Measurements from ENCODE around the gene ERI2. TPM values are rescaled to one million over a fixed set of nuclear protein-coding genes. Genes with fewer than 3 reads are reported as not detected.
"Not testable (repeated sequence)": the region's sequence is repeated elsewhere in the genome, so short reads cannot be mapped to it uniquely, and the experiment has no call there.

Gene ERI2
- total and polyA plus RNA-seq, 11 donors = 5.7 to 15.2 (median 10.1) TPM

DNA sequence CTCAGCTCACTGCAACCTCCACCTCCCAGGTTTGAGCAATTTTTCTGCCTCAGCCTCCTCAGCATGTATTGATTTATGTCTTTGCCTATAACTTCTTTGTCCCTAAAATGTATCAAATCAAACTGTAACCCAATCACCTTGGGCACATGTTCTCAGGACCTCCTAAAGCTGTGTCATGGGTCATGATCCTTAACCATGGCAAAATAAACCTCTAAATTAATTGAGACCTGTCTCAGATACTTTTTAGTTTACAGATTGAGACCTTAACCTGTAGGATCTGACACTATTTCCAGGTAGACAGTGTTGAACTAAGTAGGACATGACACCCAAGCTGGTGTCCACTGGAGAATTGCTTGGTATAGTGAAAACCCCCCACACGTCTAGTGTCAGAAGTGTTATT lies 45.1 kb downstream of the ERI2 start:
- TF ChIP-seq, protein P1, sequence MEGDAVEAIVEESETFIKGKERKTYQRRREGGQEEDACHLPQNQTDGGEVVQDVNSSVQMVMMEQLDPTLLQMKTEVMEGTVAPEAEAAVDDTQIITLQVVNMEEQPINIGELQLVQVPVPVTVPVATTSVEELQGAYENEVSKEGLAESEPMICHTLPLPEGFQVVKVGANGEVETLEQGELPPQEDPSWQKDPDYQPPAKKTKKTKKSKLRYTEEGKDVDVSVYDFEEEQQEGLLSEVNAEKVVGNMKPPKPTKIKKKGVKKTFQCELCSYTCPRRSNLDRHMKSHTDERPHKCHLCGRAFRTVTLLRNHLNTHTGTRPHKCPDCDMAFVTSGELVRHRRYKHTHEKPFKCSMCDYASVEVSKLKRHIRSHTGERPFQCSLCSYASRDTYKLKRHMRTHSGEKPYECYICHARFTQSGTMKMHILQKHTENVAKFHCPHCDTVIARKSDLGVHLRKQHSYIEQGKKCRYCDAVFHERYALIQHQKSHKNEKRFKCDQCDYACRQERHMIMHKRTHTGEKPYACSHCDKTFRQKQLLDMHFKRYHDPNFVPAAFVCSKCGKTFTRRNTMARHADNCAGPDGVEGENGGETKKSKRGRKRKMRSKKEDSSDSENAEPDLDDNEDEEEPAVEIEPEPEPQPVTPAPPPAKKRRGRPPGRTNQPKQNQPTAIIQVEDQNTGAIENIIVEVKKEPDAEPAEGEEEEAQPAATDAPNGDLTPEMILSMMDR (IDR thresholded peaks at IDR 0.05) = no peak
- no peak for TF ChIP-seq POLR2A (IDR thresholded peaks at IDR 0.05)
- H3K4me1 ChIP-seq = peaks cover 0 to 13% (median 0%) of the 10 kb centered on the region in 12 donors
- H3K27me3 ChIP-seq = no peaks in the 10 kb centered on the region
- no peak overlapping the region for H3K27ac ChIP-seq
- intact Hi-C loops (cut with DNase I) = loop anchor here in 1 of 10 donors (10.0 kb wide), 1 partner anchor 64 kb away; no protein-coding TSS in a partner anchor
- no peak overlapping the region for H3K4me3 ChIP-seq
- ATAC-seq (no peak), DNase-seq (no peak)
- H3K36me3 ChIP-seq = no peaks in the 10 kb centered on the region
- WGBS, 4 donors = 68 to 85% (median 79%) methylated on average over 1 of the region's 1 CpG
- peaks cover 0 to 14% (median 0%) of the 10 kb centered on the region in 12 donors for H3K9me3 ChIP-seq

DNA sequence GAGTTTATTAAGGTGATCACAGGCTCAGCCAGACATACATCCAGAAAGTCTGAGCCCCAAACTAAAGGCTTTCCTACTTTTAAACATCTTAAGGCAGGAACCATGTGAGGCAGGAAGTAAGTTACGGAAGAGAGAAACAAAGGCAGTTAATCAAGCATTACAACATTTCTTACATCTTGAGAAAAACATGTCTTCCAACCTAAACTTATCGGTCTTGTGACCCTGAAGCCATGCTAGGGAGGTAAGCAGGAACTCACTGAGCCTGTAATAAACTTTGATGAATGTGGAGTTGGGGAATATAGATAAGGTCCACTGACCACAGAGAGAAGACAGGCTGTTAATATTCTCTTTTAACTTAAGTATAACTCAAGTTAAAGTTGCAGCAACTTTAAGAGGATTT lies 45.9 kb downstream of the ERI2 start:
- no peak for TF ChIP-seq POLR2A (IDR thresholded peaks at IDR 0.05)
- TF ChIP-seq, protein P1 (IDR thresholded peaks at IDR 0.05) = no peak
- 72 to 85% (median 76%) methylated on average over 2 of the region's 2 CpGs for WGBS, 4 donors
- Histone ChIP-seq H3K27ac (no peak overlapping the region), H3K9me3 (peaks cover 0 to 14% (median 0%) of the 10 kb centered on the region in 12 donors), H3K27me3 (no peaks in the 10 kb centered on the region), H3K36me3 (no peaks in the 10 kb centered on the region), H3K4me1 (peaks cover 0 to 13% (median 0%) of the 10 kb centered on the region in 12 donors), H3K4me3 (no peak overlapping the region)
- DNase-seq = no peak
- no peak for ATAC-seq
- intact Hi-C loops (cut with DNase I) = loop anchor here in 1 of 10 donors (10.0 kb wide), 1 partner anchor 64 kb away; no protein-coding TSS in a partner anchor

GRCh38 chr16:20755799-20756198 lies 50.5 kb downstream of the ERI2 start:
- WGBS, 4 donors = 93 to 98% (median 96%) methylated on average over 3 of the region's 5 CpGs; no CpG with 5 or more reads in 1 of the 4 donors
- H3K27me3 ChIP-seq; intact Hi-C loops (cut with DNase I): not testable (repeated sequence)

DNA sequence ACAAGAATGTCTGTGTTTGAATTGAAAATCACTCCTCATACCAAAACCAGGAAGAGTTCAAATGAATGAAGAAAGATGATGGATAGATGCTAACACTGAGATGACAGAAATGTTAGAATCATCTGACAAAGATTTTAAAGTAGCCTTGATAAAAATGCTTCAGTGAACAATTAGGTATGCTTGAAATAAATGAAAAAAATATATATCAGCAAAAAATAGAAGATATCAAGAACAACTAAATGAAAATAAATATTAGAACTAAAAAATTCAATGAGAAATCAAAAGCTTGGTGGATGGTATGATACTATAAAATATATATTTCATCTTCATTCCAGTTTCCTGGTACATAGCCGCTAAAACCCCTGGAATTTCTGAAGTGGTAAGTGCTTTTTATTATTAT lies 51.0 kb downstream of the ERI2 start:
- Histone ChIP-seq H3K27me3 (no peaks in the 10 kb centered on the region), H3K36me3 (no peaks in the 10 kb centered on the region), H3K27ac (no peak overlapping the region), H3K4me1 (no peaks in the 10 kb centered on the region), H3K4me3 (no peak overlapping the region), H3K9me3 (no peaks in the 10 kb centered on the region)
- no peak for ATAC-seq
- intact Hi-C loops (cut with DNase I) = no loop called here
- no peak for DNase-seq
- 67 to 89% (median 82%) methylated on average over 1 of the region's 1 CpG for WGBS, 4 donors
- TF ChIP-seq POLR2A (IDR thresholded peaks at IDR 0.05) = no peak
- TF ChIP-seq, protein P1 (IDR thresholded peaks at IDR 0.05) = no peak

More at GRCh38 chr16:20755799-20756198, 50.5 kb downstream of the ERI2 start:
- H3K27ac ChIP-seq, H3K4me3 ChIP-seq, H3K4me1 ChIP-seq, H3K36me3 ChIP-seq, DNase-seq, ATAC-seq, H3K9me3 ChIP-seq: not testable (repeated sequence)

GRCh38 chr16:20753727-20754126 lies 52.5 kb downstream of the ERI2 start:
- DNase-seq = no peak
- intact Hi-C loops (cut with DNase I) = no loop called here
- H3K27ac ChIP-seq = no peak overlapping the region
- TF ChIP-seq, protein P1 (IDR thresholded peaks at IDR 0.05) = no peak
- TF ChIP-seq POLR2A (IDR thresholded peaks at IDR 0.05) = no peak
- no peak for ATAC-seq
- H3K4me3 ChIP-seq = no peak overlapping the region
- no peaks in the 10 kb centered on the region for H3K4me1 ChIP-seq
- WGBS, 4 donors = 60 to 72% (median 69%) methylated on average over 1 of the region's 1 CpG
- no peaks in the 10 kb centered on the region for H3K9me3 ChIP-seq
- no peaks in the 10 kb centered on the region for H3K36me3 ChIP-seq
- H3K27me3 ChIP-seq = no peaks in the 10 kb centered on the region

Data from heart left ventricle (tissue), 16 donors.